Upper lobe of right lung (tissue), 1 donor: ENCODE results near the gene ZNF385A. TPM values are rescaled to one million over a fixed set of nuclear protein-coding genes. Genes with fewer than 3 reads are reported as not detected.

Source experiments
- ATAC-seq: fragments of 200-7000 bp; cut with Tn5 transposase; one replicate; pipeline ENCODE4 v1.9.1; 2020; ENCODE audit warnings: mild to moderate bottlenecking, moderate library complexity
- DNase-seq: peaks from one replicate; pipeline ENCODE4 v3.0.0-alpha.2; 2020
- H3K27ac ChIP-seq: fragments of 200-600 bp; one replicate; pipeline ENCODE4 v1.8.0; 2022
- H3K27me3 ChIP-seq: fragments of 200-600 bp; one replicate; pipeline ENCODE4 v1.8.0; 2022; ENCODE audit warnings: mild to moderate bottlenecking
- H3K36me3 ChIP-seq: fragments of 200-600 bp; one replicate; pipeline ENCODE4 v1.8.0; 2022
- H3K4me1 ChIP-seq: fragments of 200-600 bp; one replicate; pipeline ENCODE4 v1.8.0; 2022
- H3K4me3 ChIP-seq: fragments of 200-600 bp; one replicate; pipeline ENCODE4 v1.8.0; 2022; ENCODE audit warnings: mild to moderate bottlenecking
- H3K9me3 ChIP-seq: fragments of 200-600 bp; one replicate; pipeline ENCODE4 v1.8.0; 2022
- intact Hi-C: fragments of 100-400 bp; cut with DNase I; formaldehyde crosslinking; loops from one replicate; pipeline ENCODE4 v1.11.0; 2022
- total RNA-seq: library from RNA; stranded (reverse); fragmentation: NEBNext Ultra II Directional; extraction: Animal tissue kit (Norgen Biotek cat#: 25700); gene quantifications from one replicate; pipeline ENCODE4 v1.2.1, GENCODE V29; 2021
- TF ChIP-seq, protein P1 (sequence below): fragments of 200-600 bp; IDR thresholded peaks from one replicate; pipeline ENCODE4 v1.8.0; 2022; ENCODE audit warnings: antibody characterized with exemption
- donor health status: DM: no; HTN: yes; CAD: no; lungs with severe emphysema.

ZNF385A gene
- total RNA-seq, 1 donor from 2014 or later: 26.6 TPM

DNA sequence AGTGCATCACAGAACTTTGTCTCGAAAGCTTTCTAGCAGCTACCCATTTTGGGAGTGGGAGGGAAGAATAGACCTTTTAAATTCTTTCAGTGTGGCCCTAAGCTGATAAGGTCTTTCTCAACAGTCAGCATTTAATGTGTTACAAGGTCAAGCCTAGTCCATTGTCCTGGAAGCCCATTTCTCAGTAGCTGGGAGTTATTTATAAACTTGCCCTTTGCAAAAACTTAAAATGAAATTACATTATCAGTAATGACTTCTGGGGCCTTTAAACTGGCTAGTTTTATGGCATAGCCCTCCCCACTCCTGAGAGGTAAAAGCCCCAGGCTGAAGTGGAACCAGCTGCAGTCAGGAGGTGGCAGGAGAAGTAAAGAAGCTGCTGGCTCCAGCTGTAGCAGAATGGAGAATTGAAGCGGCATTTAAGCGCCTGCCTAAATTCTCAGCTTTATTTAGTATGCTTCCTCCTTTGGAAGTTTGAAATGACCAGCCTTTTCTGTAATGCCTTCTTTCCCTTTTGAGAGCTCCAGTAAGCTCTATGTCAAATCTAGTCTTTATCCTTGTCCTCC lies 47.2 kb downstream of the ZNF385A start:
- H3K4me1 ChIP-seq: peaks cover 49% of the 10 kb centered on the region

GRCh38 chr12:54333420-54334034 lies 51.0 kb downstream of the ZNF385A start:
- Histone ChIP-seq H3K9me3 (no peaks in the 10 kb centered on the region), H3K4me1 (peaks cover 62% of the 10 kb centered on the region), H3K27ac (no peak overlapping the region), H3K4me3 (no peak overlapping the region), H3K27me3 (no peaks in the 10 kb centered on the region), H3K36me3 (no peaks in the 10 kb centered on the region)
- TF ChIP-seq, protein P1, sequence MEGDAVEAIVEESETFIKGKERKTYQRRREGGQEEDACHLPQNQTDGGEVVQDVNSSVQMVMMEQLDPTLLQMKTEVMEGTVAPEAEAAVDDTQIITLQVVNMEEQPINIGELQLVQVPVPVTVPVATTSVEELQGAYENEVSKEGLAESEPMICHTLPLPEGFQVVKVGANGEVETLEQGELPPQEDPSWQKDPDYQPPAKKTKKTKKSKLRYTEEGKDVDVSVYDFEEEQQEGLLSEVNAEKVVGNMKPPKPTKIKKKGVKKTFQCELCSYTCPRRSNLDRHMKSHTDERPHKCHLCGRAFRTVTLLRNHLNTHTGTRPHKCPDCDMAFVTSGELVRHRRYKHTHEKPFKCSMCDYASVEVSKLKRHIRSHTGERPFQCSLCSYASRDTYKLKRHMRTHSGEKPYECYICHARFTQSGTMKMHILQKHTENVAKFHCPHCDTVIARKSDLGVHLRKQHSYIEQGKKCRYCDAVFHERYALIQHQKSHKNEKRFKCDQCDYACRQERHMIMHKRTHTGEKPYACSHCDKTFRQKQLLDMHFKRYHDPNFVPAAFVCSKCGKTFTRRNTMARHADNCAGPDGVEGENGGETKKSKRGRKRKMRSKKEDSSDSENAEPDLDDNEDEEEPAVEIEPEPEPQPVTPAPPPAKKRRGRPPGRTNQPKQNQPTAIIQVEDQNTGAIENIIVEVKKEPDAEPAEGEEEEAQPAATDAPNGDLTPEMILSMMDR: no peak
- ATAC-seq (no peak), DNase-seq (no peak)
- intact Hi-C loops: no loop called here

More for the DNA sequence above, 47.2 kb downstream of the ZNF385A start:
- H3K4me3 ChIP-seq: no peak overlapping the region
- intact Hi-C loops: no loop called here
- TF ChIP-seq, protein P1: no peak
- H3K36me3 ChIP-seq: peaks cover 21% of the 10 kb centered on the region
- H3K27ac ChIP-seq: no peak overlapping the region
- peak; percentile 57 for ATAC-seq
- no peaks in the 10 kb centered on the region for H3K27me3 ChIP-seq
- DNase-seq: no peak
- no peaks in the 10 kb centered on the region for H3K9me3 ChIP-seq

- H3K27ac ChIP-seq: peak overlapping the region; percentile 6
- H3K27me3 ChIP-seq: no peaks in the 10 kb centered on the region
- no peaks in the 10 kb centered on the region for H3K9me3 ChIP-seq
- ATAC-seq (no peak), DNase-seq (no peak)
- no peaks in the 10 kb centered on the region for H3K36me3 ChIP-seq
- TF ChIP-seq, protein P1: no peak
- H3K4me1 ChIP-seq: peaks cover 50% of the 10 kb centered on the region
- no peak overlapping the region for H3K4me3 ChIP-seq
- intact Hi-C loops: no loop called here
These were observed 53.1 kb downstream of the ZNF385A start for GRCh38 chr12:54331461-54331860.

DNA sequence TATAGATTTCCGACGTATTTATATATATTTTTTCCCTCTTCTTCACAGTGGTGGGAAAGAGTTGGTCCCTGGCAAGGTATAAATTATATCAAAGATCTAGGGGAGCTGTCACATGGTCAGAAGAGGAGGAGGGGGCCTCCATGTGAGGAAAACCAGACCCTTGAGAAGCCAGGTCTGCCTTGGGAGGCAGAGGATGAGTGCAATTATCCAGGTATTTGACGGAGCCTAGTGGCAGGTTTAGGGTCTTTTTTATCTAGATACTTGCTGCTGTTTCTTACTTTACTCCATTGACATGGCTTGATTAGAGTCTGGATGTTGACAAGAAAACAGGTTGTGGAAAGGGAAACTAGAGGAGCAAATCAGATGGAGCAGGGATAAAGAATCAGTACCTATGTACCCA lies 54.1 kb downstream of the ZNF385A start:
- no peaks in the 10 kb centered on the region for H3K9me3 ChIP-seq
- TF ChIP-seq, protein P1: no peak
- DNase-seq (no peak), ATAC-seq (no peak)
- no peaks in the 10 kb centered on the region for H3K27me3 ChIP-seq
- no peaks in the 10 kb centered on the region for H3K36me3 ChIP-seq
- H3K4me3 ChIP-seq: no peak overlapping the region
- H3K27ac ChIP-seq: peak overlapping the region; percentile 1
- intact Hi-C loops: no loop called here
- H3K4me1 ChIP-seq: peaks cover 51% of the 10 kb centered on the region

DNA sequence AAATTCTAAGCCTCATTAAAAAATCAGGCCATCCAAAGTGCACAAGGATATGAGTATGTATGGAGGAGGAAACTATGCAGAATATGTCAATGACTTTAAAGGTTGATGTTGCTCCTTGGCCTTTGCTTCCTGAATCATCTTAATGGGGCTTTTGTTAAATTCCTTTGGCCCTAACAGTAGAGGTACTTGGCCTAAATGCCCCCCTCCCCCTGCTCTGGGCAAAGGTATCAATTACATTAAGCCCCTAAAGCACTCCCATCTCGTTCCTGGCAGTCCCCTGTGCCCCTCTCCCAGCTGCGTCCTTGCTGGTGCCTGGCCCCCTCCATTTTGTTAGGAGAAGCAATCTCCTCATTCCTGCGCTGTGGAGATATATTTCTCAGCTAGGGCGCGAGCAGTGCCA lies 54.8 kb downstream of the ZNF385A start:
- Histone ChIP-seq H3K4me3 (no peak overlapping the region), H3K9me3 (no peaks in the 10 kb centered on the region), H3K27ac (no peak overlapping the region), H3K4me1 (peaks cover 46% of the 10 kb centered on the region), H3K36me3 (no peaks in the 10 kb centered on the region), H3K27me3 (no peaks in the 10 kb centered on the region)
- intact Hi-C loops: no loop called here
- DNase-seq (no peak), ATAC-seq (no peak)
- TF ChIP-seq, protein P1: no peak
